GM12878 (cell line): ENCODE measurements around the gene SUSD6. TPM values are rescaled to one million over a fixed set of nuclear protein-coding genes. Genes with fewer than 3 reads are reported as not detected.

Experiments
- ATAC-seq: fragments of 200-7000 bp; cut with Tn5 transposase; 3 replicates; pipeline ENCODE4 v1.9.1; 2020; ENCODE audit warnings: mild to moderate bottlenecking, moderate library complexity
- BruUV-seq: library from RNA; stranded (reverse); fragments of 400-500 nt; replicated peaks from 2 replicates; lab custom pipeline; 2021; lab: Mats Ljungman, UMichigan
- CTCF ChIA-PET: fragments of 300-600 bp; sonication (Branson Sonifier 250); formaldehyde crosslinking; extraction: SDS; loops from one replicate; lab custom pipeline; 2021; ENCODE audit warnings: inconsistent platforms; lab: Yijun Ruan, JAX
- POLR2A ChIA-PET: fragments of 350-600 bp; formaldehyde crosslinking; extraction: SDS; loops from one replicate; lab custom pipeline; 2021; ENCODE audit warnings: inconsistent platforms; lab: Charles Lee
- RAD21 ChIA-PET: fragments of 300-600 bp; sonication (Branson Sonifier 250); formaldehyde crosslinking; loops from one replicate; lab custom pipeline; 2023; ENCODE audit warnings: antibody characterized with exemption; ENCODE audit not compliant: unreplicated experiment; lab: Charles Lee
- SMC1A ChIA-PET: fragments of 300-600 bp; sonication (Branson Sonifier 250); formaldehyde crosslinking; loops from one replicate; lab custom pipeline; 2023; ENCODE audit not compliant: unreplicated experiment, uncharacterized antibody; lab: Charles Lee
- DNase-seq: peaks from one replicate; pipeline ENCODE4 v3.0.0-alpha.2; 2011; ENCODE audit warnings: low read depth, low spot score
- FAIRE-seq: peaks from 3 replicates; lab custom pipeline; 2011; peaks lifted over from hg19 to GRCh38; lab: Jason Lieb, UNC
- H2AFZ ChIP-seq: 2 replicates; pipeline ENCODE4 v1.6.0; 2011; ENCODE audit warnings: low read depth, low read length, control low read depth; ENCODE audit not compliant: control insufficient read depth
- H3K27ac ChIP-seq: 2 replicates; pipeline ENCODE4 v1.5.1; 2011; ENCODE audit warnings: control low read depth; ENCODE audit not compliant: control insufficient read depth, insufficient read depth
- H3K27me3 ChIP-seq, 2 experiments: replicated peaks in 1 of 2; 2 replicates each; pipeline versions ENCODE4 v1.6.0 to v1.6.1; 2011; ENCODE audit warnings: low read length in 1 of 2; ENCODE audit not compliant: control insufficient read depth in 2 of 2, insufficient read depth in 2 of 2
- H3K36me3 ChIP-seq, 2 experiments: 2 replicates each; pipeline ENCODE4 v1.5.1; 2011; ENCODE audit warnings: low read length in 1 of 2; ENCODE audit not compliant: control insufficient read depth in 2 of 2, insufficient read depth in 2 of 2
- H3K4me1 ChIP-seq: 2 replicates; pipeline ENCODE4 v1.6.1; 2011; ENCODE audit warnings: mild to moderate bottlenecking, low read length, moderate library complexity, mixed read lengths; ENCODE audit not compliant: control insufficient read depth, insufficient read depth
- H3K4me2 ChIP-seq: 2 replicates; pipeline ENCODE4 v1.6.0; 2011; ENCODE audit warnings: control low read depth; ENCODE audit not compliant: control insufficient read depth, insufficient read depth
- H3K4me3 ChIP-seq: fragments of 200-600 bp; sonication (generic); 2 replicates; pipeline ENCODE4 v1.5.1; 2016
- H3K79me2 ChIP-seq: 2 replicates; pipeline ENCODE4 v1.6.0; 2011; ENCODE audit warnings: low read length; ENCODE audit not compliant: control insufficient read depth, insufficient read depth
- H3K9ac ChIP-seq: 2 replicates; pipeline ENCODE4 v1.8.0; 2011; ENCODE audit warnings: low read length, control low read depth, mixed read lengths; ENCODE audit not compliant: control insufficient read depth, insufficient read depth
- H3K9me3 ChIP-seq: replicated peaks from 3 replicates; pipeline ENCODE4 v1.5.1; 2011; ENCODE audit warnings: mild to moderate bottlenecking, low read length; ENCODE audit not compliant: control insufficient read depth, insufficient read depth
- H4K20me1 ChIP-seq: 2 replicates; pipeline ENCODE4 v1.6.0; 2011; ENCODE audit not compliant: control insufficient read depth, insufficient read depth
- ATF7 ChIP-seq: fragments of 450-650 bp; IDR thresholded peaks from 2 replicates; pipeline ENCODE4 v1.6.1; 2016; ENCODE audit warnings: low read depth, mild to moderate bottlenecking
- BACH1 ChIP-seq: fragments of 450-650 bp; IDR thresholded peaks from 2 replicates; pipeline ENCODE4 v1.6.1; 2017; ENCODE audit warnings: mild to moderate bottlenecking, borderline replicate concordance
- BHLHE40 ChIP-seq, 2 experiments: fragments of 450-650 bp in 1 of 2; IDR thresholded peaks; 2 replicates each; pipeline ENCODE4 v1.6.1; 2011 to 2017; ENCODE audit warnings: low read depth in 2 of 2, borderline replicate concordance in 1 of 2, improper control_type of control experiment in 1 of 2, low read length in 1 of 2, mild to moderate bottlenecking in 1 of 2
- CBFB ChIP-seq: IDR thresholded peaks from 2 replicates; pipeline ENCODE4 v1.6.1; 2016; ENCODE audit warnings: antibody characterized with exemption, low read depth
- HCFC1 ChIP-seq: fragments of 150-350 bp; IDR thresholded peaks from 2 replicates; pipeline ENCODE4 v1.6.1; 2014; ENCODE audit warnings: low read length
- HDAC6 ChIP-seq: fragments of 200-600 bp; sonication (generic); IDR thresholded peaks from one replicate; pipeline ENCODE4 v1.8.0; 2017; ENCODE audit warnings: antibody characterized with exemption; ENCODE audit not compliant: unreplicated experiment
- LARP7 ChIP-seq: fragments of 450-650 bp; IDR thresholded peaks from 2 replicates; pipeline ENCODE4 v1.6.1; 2017; ENCODE audit warnings: mild to moderate bottlenecking
- MEF2B ChIP-seq: fragments of 450-650 bp; IDR thresholded peaks from 2 replicates; pipeline ENCODE4 v1.6.1; 2018; ENCODE audit warnings: mild to moderate bottlenecking, moderate library complexity; ENCODE audit not compliant: partially characterized antibody, poor library complexity, severe bottlenecking
- NKRF ChIP-seq: fragments of 450-650 bp; conservative IDR thresholded peaks from 2 replicates; pipeline ENCODE4 v1.6.1; 2017; ENCODE audit warnings: mild to moderate bottlenecking, moderate library complexity
- REST ChIP-seq: IDR thresholded peaks from 2 replicates; pipeline ENCODE4 v1.6.1; 2012; ENCODE audit warnings: mild to moderate bottlenecking, low read depth, low read length
- SREBF2 ChIP-seq: IDR thresholded peaks from 2 replicates; pipeline ENCODE4 v1.6.1; 2012; ENCODE audit warnings: mild to moderate bottlenecking, low read length
- WRNIP1 ChIP-seq: IDR thresholded peaks from 2 replicates; pipeline ENCODE4 v1.6.1; 2011; ENCODE audit warnings: low read depth, low read length, improper control_type of control experiment, borderline replicate concordance
- WGBS: methylation state at CpG from one replicate; pipeline ENCODE4 v1.1.6; 2016; ENCODE audit warnings: low lambda C conversion rate; ENCODE audit not compliant: insufficient replicate concordance, insufficient coverage; ENCODE audit errors: missing lambda C conversion rate; 5-methylcytosine and 5-hydroxymethylcytosine counted together
- in situ Hi-C: fragments of 300-500 bp; cut with MboI; formaldehyde crosslinking; loops from 9 replicates; pipeline ENCODE4 v1.14.3; 2018; ENCODE audit warnings: mixed read lengths
- intact Hi-C: fragments of 100-400 bp; cut with micrococcal nuclease; formaldehyde crosslinking; loops from one replicate; pipeline ENCODE4 v1.14.2; 2022; ENCODE audit not compliant: unreplicated experiment
- polyA plus RNA-seq, 11 experiments: library from polyadenylated mRNA; depleted of rRNA in 4 of 11; unstranded in 6 of 11; stranded (reverse) in 5 of 11; fragments of >200 nt; fragmentation: Nextera tagmentation in 4 of 11; fragmentation: Illumina TruSeq in 1 of 11; extraction: Ambion mirVana in 4 of 11; extraction: Trizol in 1 of 11; gene quantifications; 1 replicate in 1 of 11; 2 replicates in 10 of 11; pipeline versions ENCODE4 v1.2.1 to v1.2.3, GENCODE V29; 2011 to 2016; ENCODE audit warnings: inconsistent platforms in 2 of 11, missing spikeins in 2 of 11, low read depth in 1 of 11
- total RNA-seq, 4 experiments: library from RNA; depleted of rRNA in 3 of 4; stranded (reverse); fragments of >200 nt in 3 of 4; fragmentation: Illumina TruSeq in 1 of 4; extraction: Trizol in 1 of 4; gene quantifications; 2 replicates each; pipeline versions ENCODE4 v1.2.1 to v1.2.3, GENCODE V29; 2013 to 2021
- TF ChIP-seq, protein P1 (sequence below): IDR thresholded peaks from 2 replicates; pipeline ENCODE4 v1.6.1; 2011; ENCODE audit warnings: low read depth, low read length, improper control_type of control experiment, borderline replicate concordance

Gene SUSD6
- total and polyA plus RNA-seq, 10 of the 15 experiments (the other 5 are each of a cell fraction or from before 2014, with no cell fraction given) = 6.6 to 39.8 (median 20.2) TPM

GRCh38 chr14:69669375-69669774 is 58.0 kb downstream of the SUSD6 start (continued):
- TF ChIP-seq NKRF = no peak

DNA sequence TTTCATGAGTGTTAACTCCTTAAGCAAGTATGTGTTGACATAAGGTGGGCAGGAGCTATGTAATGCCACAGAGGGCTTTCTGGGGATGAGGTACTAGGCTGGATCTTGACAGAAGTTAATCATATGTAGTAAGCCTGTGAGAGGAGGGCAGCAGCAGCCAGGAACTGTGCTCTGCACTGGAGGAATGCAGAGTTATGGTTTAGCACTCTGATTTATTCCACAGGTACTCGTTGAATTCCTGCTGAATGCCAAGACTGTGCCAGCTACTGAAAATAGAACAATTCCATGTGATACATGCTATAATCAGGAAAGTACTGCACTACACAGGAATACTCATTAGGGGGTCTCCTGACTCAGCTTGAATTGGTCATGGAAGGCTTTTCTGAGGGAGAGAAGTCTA is 58.7 kb downstream of the SUSD6 start:
- SMC1A ChIA-PET = interaction anchor here (0.6 to 2.9 kb wide), 8 partner anchors 15 to 63 kb away, joined by 3 to 10 read pairs (median 4); no protein-coding TSS in a partner anchor
- intact Hi-C loops = no loop called here
- H3K36me3 ChIP-seq = peaks cover 5 to 11% of the 10 kb centered on the region in 2 experiments; a peak in 3 of 4 replicates
- no peak for TF ChIP-seq MEF2B
- TF ChIP-seq HDAC6 = no peak
- no peak for TF ChIP-seq LARP7
- no peak for TF ChIP-seq BHLHE40 (IDR thresholded peaks at IDR 0.05; ENCODE audit: borderline replicate concordance in 1 of 2, low read depth in 2 of 2, low read length in 1 of 2)
- TF ChIP-seq ATF7 = no peak
- TF ChIP-seq WRNIP1 = no peak
- TF ChIP-seq SREBF2 = no peak
- no peak for TF ChIP-seq REST
- no peak for TF ChIP-seq CBFB
- TF ChIP-seq BACH1 = no peak
- TF ChIP-seq, protein P1, sequence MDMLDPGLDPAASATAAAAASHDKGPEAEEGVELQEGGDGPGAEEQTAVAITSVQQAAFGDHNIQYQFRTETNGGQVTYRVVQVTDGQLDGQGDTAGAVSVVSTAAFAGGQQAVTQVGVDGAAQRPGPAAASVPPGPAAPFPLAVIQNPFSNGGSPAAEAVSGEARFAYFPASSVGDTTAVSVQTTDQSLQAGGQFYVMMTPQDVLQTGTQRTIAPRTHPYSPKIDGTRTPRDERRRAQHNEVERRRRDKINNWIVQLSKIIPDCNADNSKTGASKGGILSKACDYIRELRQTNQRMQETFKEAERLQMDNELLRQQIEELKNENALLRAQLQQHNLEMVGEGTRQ = no peak
- TF ChIP-seq NKRF = no peak
- no peak for TF ChIP-seq HCFC1

More for the DNA sequence above, 58.7 kb downstream of the SUSD6 start:
- H3K27me3 ChIP-seq = no peaks in the 10 kb centered on the region
- no peaks in the 10 kb centered on the region; the same call in 2 of the 3 replicates for H3K9me3 ChIP-seq
- 100% methylated on average over 1 of the region's 1 CpG for WGBS
- H3K9ac ChIP-seq = no peak overlapping the region
- no TSS peak for BruUV-seq
- no peak overlapping the region for H2AFZ ChIP-seq
- H3K4me3 ChIP-seq = no peak overlapping the region
- peaks cover 4% of the 10 kb centered on the region; the same call in 1 of the 2 replicates for H4K20me1 ChIP-seq
- peaks cover 83% of the 10 kb centered on the region for H3K4me1 ChIP-seq
- DNase-seq (no peak), ATAC-seq (no peak), FAIRE-seq (no peak)
- no peak overlapping the region for H3K27ac ChIP-seq
- in situ Hi-C loops = no loop called here
- no peak overlapping the region for H3K4me2 ChIP-seq
- H3K79me2 ChIP-seq = peaks cover 87% of the 10 kb centered on the region
- ChIA-PET RAD21 (interaction anchor here (0.8 to 1.1 kb wide), 3 partner anchors 17 to 46 kb away, joined by 3 to 5 read pairs (median 3); no protein-coding TSS in a partner anchor), CTCF (interaction anchor here (1.0 to 1.8 kb wide), 4 partner anchors 40 to 65 kb away, joined by 3 to 5 read pairs (median 3); partner anchors contain the start of gene SUSD6), POLR2A (interaction anchor here (1.4 to 1.6 kb wide), 2 partner anchors 42 to 57 kb away, joined by 4 to 5 read pairs; no protein-coding TSS in a partner anchor)
